NCI-H446 (cell line): Measurements from ENCODE around the gene SRCIN1.

Source experiments
- DNase-seq, 2 experiments: peaks; one replicate each; lab custom pipeline; 2025; lab: John Stamatoyannopoulos, UW

Gene SRCIN1

DNA sequence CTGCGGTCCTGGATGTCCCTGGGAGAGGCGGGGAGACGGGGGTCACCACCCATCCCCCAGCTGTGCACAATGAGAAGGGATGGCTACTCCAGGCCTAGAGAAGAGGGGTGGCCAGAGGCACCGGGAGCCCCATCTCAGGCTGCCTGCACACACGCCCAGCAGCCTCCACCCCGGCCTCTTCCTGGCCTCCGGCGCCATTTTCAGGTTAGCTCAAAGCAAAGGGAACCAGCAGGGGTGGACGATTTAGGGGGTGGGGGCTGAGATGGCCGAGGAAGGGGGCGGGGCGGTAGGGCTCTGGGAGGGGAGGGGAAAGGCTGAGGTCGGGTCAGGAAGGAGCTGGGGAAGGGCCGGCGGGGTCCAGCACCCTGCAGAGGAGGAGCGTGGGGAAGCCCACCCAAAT lies 42.8 kb downstream of the SRCIN1 start:
- DNase-seq = no peak

GRCh38 chr17:38562215-38562569 lies 43.6 kb downstream of the SRCIN1 start:
- DNase-seq = no peak

DNA sequence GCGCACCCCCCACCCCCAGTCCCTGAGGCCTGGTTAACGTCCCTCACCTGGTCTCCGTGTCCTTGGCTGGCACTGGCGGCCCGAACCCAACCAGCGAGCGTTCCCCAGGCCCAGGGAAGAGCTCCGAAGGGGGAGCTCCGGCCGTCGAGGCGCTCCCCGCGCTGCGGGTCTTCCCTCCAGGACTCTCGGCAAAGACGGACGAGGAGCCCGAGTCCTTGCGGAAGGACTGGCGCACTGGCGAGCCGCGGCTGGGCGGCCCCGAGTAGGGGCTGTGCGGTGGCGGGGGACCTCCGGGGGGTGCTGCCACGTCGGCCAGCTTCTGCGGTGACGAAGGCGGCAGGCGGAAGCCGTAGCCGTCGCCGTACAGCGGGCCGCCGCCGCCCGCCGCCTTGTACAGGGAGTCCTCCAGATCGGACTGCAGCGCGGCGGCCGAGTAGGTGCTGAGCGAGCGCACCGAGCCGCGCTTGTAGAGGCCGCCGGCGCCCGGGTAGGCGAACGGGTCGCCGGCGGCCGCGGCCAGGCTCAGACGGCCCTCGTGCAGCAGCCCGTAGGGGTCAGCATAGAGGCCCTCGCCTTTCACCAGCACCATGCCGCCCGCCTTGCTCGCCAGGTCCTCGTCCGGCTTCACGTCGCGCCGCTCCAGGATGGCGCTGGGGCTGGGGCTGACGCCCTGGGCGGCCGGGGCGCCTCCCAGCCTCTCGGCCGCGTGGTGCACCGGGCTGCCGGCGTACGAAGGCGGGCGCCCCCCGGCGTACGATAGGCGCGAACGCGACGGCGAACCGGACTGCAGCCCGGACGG lies 44.1 kb downstream of the SRCIN1 start:
- no peak for DNase-seq

DNA sequence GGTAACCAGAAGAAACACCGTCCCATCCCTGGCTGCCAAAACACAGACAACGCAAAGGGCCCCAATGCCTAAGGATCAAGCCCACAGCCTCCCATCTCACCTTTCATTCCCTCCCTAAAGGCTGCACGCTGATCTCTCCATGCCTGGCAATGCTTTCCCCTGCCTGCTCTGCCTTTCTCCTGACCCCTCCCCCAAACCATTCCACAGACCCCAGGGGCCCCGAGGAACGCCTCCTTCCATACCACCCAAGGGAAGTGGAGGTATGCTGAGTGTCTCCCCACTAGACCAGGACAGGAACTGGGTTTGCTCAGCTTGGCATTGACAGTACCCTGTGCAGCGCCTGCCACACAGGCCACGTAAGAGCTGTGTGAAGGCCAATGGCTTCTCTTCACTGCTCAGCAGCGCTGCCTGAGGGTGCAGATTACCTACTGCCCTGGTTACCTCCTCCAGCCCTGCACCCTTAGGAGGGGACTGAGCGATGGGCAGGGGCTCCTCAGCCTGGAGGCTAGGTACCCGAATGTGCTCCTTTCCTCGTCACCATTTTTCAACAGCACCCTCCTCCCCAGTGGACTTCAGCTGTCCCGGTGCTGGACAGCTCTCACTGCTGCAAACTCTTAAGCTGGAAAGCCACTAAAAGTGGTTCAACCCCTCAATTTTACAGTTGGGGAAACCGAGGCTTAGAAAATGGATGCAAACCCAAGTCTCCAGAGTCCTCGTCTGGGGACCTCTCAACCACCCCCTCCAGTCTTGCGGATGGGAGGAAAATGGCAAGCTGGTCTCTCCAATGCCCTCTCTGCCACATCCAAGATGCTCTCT lies 45.0 kb downstream of the SRCIN1 start:
- DNase-seq = no peak

DNA sequence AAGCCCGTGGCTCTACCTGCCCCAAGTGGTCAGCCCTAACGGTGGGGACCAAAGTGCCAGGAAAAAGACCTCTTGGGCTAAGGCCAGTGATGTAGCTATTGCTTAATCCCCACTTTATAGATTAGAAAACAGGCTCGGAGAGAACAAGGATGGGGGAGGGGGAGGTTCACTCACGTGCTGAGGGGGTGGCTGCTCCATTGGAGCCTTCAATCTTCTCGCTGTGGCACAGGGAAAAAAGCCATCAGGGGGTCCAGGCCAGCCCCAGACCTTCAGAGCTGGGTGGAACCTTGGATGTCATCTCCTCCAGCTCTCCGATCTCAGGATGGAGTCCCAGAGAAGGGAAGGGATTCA lies 45.9 kb downstream of the SRCIN1 start:
- DNase-seq = no peak

- peak; percentile 79 to 90 for DNase-seq
Observed at GRCh38 chr17:38559051-38559879, 46.5 kb downstream of the SRCIN1 start.

- DNase-seq = no peak
Observed at GRCh38 chr17:38558728-38559050, 47.1 kb downstream of the SRCIN1 start.

DNA sequence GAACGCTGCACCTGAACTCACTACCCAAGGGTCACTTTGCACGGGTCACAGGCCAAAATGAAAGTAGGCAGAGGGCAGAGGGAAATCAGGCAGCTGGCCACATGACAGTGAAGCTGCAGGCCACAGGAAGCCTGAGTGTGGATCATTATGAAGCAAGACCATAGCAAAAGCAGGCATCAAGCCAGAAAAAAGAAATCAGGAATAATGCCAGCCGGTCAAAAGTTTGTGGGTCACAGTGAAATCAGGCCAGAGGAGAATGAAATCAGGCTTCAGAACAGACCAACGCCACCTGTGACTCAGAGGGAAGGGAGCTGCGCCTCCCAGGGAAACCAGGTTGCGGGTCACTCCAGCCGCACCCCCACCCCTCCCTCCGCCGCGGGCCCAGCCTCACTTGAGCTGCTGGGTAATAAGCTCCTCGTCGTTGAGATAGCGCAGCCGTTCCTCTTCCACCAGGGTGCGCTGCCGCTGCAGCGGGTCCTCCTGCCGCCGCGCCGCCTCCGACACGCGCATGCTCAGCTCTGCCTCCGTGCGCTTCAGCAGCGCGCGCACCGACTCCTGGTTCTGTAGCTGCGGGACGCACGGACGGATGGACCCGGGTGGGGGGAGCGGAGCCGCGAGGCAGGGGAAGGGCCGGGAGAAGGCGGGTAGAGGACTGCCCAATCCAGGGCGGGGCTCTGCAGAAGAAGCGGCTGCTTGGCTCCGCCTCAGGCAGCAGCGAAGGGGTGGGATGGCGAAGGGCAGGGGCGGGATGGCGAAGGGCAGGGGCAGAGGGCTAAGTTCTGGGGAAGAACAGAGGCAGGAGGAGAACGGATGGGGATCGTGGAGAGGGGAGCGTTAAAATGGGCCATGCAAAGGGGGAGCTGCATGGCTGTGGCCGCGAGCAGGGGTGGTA lies 47.7 kb downstream of the SRCIN1 start:
- DNase-seq = peak; percentile 94 to 98

DNA sequence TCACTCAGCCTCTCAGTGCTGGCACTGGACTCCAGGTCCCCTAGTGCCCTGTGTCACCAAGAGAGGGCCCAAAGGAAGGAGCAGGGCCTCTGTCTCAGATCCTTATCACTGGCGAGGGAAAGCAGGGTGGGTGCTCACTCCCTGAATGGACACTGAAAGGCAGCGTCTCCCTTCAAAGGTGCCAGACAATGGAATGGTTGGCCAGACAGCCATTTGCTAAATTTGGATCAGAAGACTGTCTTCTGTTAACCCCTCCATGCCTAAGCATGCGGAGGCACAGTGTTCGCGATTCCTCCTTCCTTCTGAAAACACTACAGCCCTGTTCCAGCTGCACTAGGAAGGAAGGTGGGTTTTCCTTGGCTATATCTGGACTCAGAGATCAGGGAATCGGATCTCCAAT lies 48.4 kb downstream of the SRCIN1 start:
- no peak for DNase-seq

GRCh38 chr17:38556239-38556638 lies 49.5 kb downstream of the SRCIN1 start:
- DNase-seq = no peak

- peak in 1 of 2 experiments; percentile 79 for DNase-seq
Observed at GRCh38 chr17:38554430-38555350, 51.1 kb downstream of the SRCIN1 start.

- DNase-seq = no peak
Observed at GRCh38 chr17:38552343-38552742, 53.4 kb downstream of the SRCIN1 start.

GRCh38 chr17:38551121-38551520 lies 54.6 kb downstream of the SRCIN1 start:
- no peak for DNase-seq

DNA sequence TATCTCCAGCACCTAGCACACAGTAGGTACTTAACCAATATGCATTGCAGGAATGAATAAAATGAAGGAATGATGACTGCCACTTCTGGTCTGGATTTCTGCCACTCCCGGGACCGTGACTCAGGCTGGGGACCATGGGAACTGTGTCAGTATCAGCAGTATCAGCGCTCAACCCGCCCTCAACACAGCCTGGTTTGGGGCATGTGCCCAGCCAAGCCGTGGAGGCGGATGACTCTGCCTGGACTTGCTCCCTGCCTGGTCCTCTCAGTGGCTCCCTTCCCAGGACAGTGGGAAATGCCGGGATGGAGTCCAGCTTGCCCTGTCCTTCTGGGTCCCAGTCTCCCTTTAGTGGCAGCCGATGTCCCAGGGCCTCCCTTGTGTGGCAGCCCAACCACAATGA lies 55.1 kb downstream of the SRCIN1 start:
- no peak for DNase-seq

DNA sequence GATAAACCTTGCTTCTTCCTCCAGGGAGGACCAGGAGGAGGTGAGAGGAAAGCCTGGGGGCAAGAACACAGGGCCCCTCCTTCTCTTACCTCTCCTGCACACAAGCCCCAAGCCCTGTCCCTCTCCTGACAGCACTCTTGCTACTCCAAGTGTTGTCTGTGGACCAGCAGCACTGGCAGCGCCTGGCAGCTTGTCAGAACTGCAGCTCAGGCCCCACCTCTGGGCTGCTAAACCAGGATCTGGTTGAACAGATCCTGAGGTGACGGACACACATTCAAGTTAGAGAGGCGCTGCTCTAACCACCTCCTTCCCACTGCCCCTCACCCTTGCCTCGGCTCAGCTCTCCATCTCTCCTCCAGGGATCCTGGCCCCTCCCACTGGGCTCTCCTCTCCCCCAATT lies 56.5 kb downstream of the SRCIN1 start:
- DNase-seq = no peak

DNA sequence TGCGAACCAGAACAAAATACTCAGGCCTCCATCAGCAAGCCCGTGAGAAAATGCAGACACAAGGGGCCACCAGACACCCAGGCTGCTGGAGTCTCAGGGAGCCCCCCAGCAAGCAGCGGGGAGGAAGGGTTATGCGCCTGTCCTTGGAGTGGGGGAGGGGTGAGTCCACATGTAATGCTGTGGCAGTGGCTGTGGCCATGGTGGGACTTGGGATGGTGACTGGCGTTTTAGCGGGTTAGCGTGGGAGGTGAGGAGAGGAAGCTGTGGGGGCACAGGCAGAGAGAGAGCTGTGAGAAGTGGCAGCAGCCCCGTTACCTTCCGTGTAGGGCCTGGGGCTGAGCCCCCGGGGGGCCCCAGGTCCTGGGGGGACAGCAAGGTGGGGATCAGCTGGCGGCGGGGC lies 58.3 kb downstream of the SRCIN1 start:
- no peak for DNase-seq

- DNase-seq = no peak
Observed at GRCh38 chr17:38546396-38546795, 59.4 kb downstream of the SRCIN1 start.

- no peak for DNase-seq
Observed at GRCh38 chr17:38545531-38546225, 60.1 kb downstream of the SRCIN1 start.

DNA sequence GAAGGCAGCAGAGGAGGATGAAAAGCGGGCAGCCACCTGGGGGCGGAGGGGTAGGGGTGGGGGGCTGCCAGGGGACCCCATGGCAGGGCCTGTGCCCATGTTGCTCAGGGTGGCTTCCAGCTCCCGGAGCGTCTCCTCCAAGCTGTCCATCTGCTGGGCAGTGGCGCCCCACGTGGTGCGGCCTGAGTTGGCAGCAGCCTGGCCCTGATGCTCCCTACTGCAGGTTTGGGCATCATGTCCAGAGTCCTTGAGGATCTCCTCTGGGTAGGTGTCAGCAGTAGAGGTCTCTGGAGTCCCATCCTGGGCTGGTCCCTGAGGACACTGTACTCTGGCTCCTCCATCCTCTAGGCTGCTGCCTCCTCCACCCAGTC lies 60.9 kb downstream of the SRCIN1 start:
- no peak for DNase-seq

GRCh38 chr17:38544175-38544838 lies 61.4 kb downstream of the SRCIN1 start:
- DNase-seq = no peak
